HG02610 (cell line): ENCODE data around the gene FNIP1.
"Not testable (repeated sequence)": the region's sequence is repeated elsewhere in the genome, so short reads cannot be mapped to it uniquely, and the experiment has no call there.

Source experiments
- ATAC-seq: cut with Tn5 transposase; IDR thresholded peaks from one replicate; pipeline ENCODE4 v1.9.1; 2021; ENCODE audit warnings: mild to moderate bottlenecking, moderate library complexity; ENCODE audit not compliant: unreplicated experiment

The FNIP1 gene

GRCh38 chr5:131787736-131788135, 9.1 kb downstream of the FNIP1 start:
- no peak for ATAC-seq

- no peak for ATAC-seq
Observed at GRCh38 chr5:131786900-131787692, 9.7 kb downstream of the FNIP1 start.

GRCh38 chr5:131786036-131786435, 10.8 kb downstream of the FNIP1 start:
- no peak for ATAC-seq

GRCh38 chr5:131783874-131784273, 12.9 kb downstream of the FNIP1 start:
- ATAC-seq, result no peak

GRCh38 chr5:131783357-131783756, 13.5 kb downstream of the FNIP1 start:
- ATAC-seq, result no peak

- no peak for ATAC-seq
Observed at GRCh38 chr5:131782717-131783116, 14.1 kb downstream of the FNIP1 start.

GRCh38 chr5:131778141-131778540, 18.7 kb downstream of the FNIP1 start:
- not testable (repeated sequence) for ATAC-seq

- no peak for ATAC-seq
Observed at GRCh38 chr5:131776450-131776849, 20.4 kb downstream of the FNIP1 start.

GRCh38 chr5:131774652-131775367, 22.0 kb downstream of the FNIP1 start:
- ATAC-seq, result no peak

- no peak for ATAC-seq
Observed at GRCh38 chr5:131773805-131774204, 23.0 kb downstream of the FNIP1 start.

GRCh38 chr5:131771692-131772091, 25.1 kb downstream of the FNIP1 start:
- no peak for ATAC-seq

GRCh38 chr5:131769961-131770360, 26.9 kb downstream of the FNIP1 start:
- ATAC-seq, result no peak

- no peak for ATAC-seq
Observed at GRCh38 chr5:131769336-131769735, 27.5 kb downstream of the FNIP1 start.

GRCh38 chr5:131767891-131768290, 28.9 kb downstream of the FNIP1 start:
- no peak for ATAC-seq

GRCh38 chr5:131766689-131767088, 30.1 kb downstream of the FNIP1 start:
- no peak for ATAC-seq

- ATAC-seq, result no peak
Observed at GRCh38 chr5:131765261-131765660, 31.6 kb downstream of the FNIP1 start.

GRCh38 chr5:131763968-131764367, 32.8 kb downstream of the FNIP1 start:
- ATAC-seq, result no peak

GRCh38 chr5:131760793-131761192, 36.0 kb downstream of the FNIP1 start:
- ATAC-seq, result no peak

- ATAC-seq, result no peak
Observed at GRCh38 chr5:131759704-131760103, 37.1 kb downstream of the FNIP1 start.

GRCh38 chr5:131758520-131758900, 38.3 kb downstream of the FNIP1 start:
- ATAC-seq, result no peak

GRCh38 chr5:131757830-131758519, 38.8 kb downstream of the FNIP1 start:
- ATAC-seq, result no peak

GRCh38 chr5:131756942-131757341, 39.9 kb downstream of the FNIP1 start:
- no peak for ATAC-seq
